Brain microvascular endothelial cell (primary cell): ENCODE measurements around the gene LHX5.

Source experiments
- DNase-seq: peaks from one replicate; pipeline ENCODE4 v3.0.0-alpha.2; 2020
- H3K27ac ChIP-seq: fragments of 250-450 bp; sonication (Bioruptor Pico); 2 replicates; pipeline ENCODE4 v1.5.1; 2020; ENCODE audit warnings: mild to moderate bottlenecking, moderate library complexity
- H3K27me3 ChIP-seq: fragments of 250-450 bp; sonication (Bioruptor Pico); replicated peaks from 2 replicates; pipeline ENCODE4 v1.5.1; 2020; ENCODE audit warnings: mild to moderate bottlenecking
- H3K36me3 ChIP-seq: fragments of 250-450 bp; sonication (Bioruptor Pico); replicated peaks from 2 replicates; pipeline ENCODE4 v1.5.1; 2020; ENCODE audit warnings: mild to moderate bottlenecking
- H3K4me3 ChIP-seq: 2 replicates; pipeline ENCODE4 v1.5.1; 2011; ENCODE audit warnings: low read depth, mild to moderate bottlenecking, control low read depth, low read length, moderate library complexity
- in situ Hi-C: cut with HindIII; loops from 2 replicates; pipeline ENCODE4 v1.10.0; 2017; ENCODE audit warnings: low sequenced_read_pairs, low pct_ligation_motif_present
- TF ChIP-seq, protein P1 (sequence below): IDR thresholded peaks from 2 replicates; pipeline ENCODE4 v1.5.1; 2011; ENCODE audit warnings: low read depth, mild to moderate bottlenecking, moderate library complexity, low read length, control low read depth, inconsistent platforms; ENCODE audit errors: missing control alignments

LHX5 gene

GRCh38 chr12:113473400-113473799 is 1.7 kb upstream of the LHX5 start:
- peaks cover 90% of the 10 kb centered on the region for H3K27me3 ChIP-seq
- in situ Hi-C loops: no loop called here
- DNase-seq: no peak
- TF ChIP-seq, protein P1, sequence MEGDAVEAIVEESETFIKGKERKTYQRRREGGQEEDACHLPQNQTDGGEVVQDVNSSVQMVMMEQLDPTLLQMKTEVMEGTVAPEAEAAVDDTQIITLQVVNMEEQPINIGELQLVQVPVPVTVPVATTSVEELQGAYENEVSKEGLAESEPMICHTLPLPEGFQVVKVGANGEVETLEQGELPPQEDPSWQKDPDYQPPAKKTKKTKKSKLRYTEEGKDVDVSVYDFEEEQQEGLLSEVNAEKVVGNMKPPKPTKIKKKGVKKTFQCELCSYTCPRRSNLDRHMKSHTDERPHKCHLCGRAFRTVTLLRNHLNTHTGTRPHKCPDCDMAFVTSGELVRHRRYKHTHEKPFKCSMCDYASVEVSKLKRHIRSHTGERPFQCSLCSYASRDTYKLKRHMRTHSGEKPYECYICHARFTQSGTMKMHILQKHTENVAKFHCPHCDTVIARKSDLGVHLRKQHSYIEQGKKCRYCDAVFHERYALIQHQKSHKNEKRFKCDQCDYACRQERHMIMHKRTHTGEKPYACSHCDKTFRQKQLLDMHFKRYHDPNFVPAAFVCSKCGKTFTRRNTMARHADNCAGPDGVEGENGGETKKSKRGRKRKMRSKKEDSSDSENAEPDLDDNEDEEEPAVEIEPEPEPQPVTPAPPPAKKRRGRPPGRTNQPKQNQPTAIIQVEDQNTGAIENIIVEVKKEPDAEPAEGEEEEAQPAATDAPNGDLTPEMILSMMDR: no peak
- H3K27ac ChIP-seq: no peak overlapping the region
- no peaks in the 10 kb centered on the region for H3K36me3 ChIP-seq
- no peak overlapping the region for H3K4me3 ChIP-seq

- TF ChIP-seq, protein P1: no peak
- Histone ChIP-seq H3K4me3 (no peak overlapping the region), H3K36me3 (no peaks in the 10 kb centered on the region), H3K27ac (no peak overlapping the region), H3K27me3 (peaks cover 90% of the 10 kb centered on the region)
- DNase-seq: no peak
- in situ Hi-C loops: no loop called here
Observed at GRCh38 chr12:113472191-113473121, 785 bp upstream of the LHX5 start.

DNA sequence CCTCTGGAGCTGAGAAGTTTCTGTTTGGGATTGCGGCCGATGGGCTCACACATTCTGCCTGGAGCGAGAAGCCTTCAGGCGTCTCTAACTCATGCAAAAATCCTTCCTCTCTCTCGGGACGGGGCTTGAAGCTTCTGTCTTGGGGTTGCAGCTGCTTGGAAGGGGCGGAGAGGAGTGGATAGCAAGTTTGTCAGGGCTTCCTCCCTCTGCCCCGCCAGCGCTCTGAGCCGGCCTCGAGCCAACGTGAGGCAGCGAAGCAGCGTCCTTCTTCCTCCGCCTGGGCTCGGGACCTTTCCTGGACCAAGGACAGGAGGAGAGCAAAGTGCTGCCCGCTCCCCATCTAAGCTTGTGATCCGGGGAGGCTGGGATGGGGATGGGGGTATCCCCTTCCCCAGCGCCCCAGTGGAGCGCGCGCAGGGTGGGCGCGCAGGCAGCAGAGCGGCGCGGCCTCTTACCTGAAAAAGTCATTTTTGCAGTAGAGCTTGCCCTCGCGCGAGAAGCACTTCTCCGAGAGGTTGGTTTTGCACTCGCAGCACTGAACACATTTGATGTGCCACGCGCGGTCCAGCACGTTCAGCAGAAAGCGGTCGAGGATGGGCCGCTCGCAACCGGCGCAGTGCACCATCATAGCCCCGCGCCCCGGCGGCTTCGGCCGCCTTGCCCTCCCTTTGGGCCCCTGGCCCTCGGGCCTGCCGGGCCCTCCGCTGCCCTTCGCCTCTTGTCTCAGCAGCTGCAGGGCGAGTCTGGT is 626 bp downstream of the LHX5 start:
- Histone ChIP-seq H3K27me3 (peaks cover 98% of the 10 kb centered on the region), H3K4me3 (no peak overlapping the region), H3K36me3 (no peaks in the 10 kb centered on the region), H3K27ac (no peak overlapping the region)
- in situ Hi-C loops: no loop called here
- DNase-seq: no peak
- TF ChIP-seq, protein P1: no peak

DNA sequence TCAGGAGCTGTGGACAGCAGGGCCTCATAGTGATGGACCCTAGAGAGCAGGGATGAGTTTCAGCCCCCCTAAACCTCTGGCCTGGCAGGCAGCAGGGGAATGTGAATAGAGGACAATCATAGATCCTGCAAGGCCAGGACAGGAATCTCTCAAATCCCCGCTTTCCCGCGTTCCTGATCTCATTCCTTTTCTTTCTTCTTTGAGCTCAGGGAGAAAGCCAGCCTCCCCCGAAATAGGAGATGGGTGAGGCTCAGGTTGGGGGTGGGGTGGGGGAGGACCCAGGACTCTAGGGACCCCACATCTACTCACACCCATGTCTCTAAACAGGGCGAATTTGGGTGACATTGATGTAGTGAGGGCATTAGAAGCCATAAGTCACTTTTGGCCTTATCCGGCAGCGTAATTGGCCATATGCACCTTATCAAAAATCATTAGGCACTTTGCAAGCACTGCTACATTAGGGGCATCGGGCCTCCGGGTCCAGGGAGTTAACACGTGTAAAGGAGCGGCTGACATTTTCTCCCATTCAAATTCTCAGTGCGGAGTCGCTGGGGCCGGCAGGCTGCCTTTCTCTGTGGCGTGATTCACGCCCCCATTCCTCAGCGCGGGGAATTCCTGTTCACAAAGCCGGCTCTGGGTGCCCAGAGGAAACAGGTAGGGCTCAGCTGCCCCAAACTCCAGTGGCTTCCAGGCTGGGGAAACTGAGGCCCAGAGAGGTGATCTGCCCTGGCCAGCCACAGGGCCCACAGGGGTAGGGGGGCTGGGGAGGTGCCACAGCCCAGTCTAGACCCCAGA is 1.5 kb downstream of the LHX5 start:
- in situ Hi-C loops: no loop called here
- Histone ChIP-seq H3K36me3 (no peaks in the 10 kb centered on the region), H3K27ac (no peak overlapping the region), H3K4me3 (no peak overlapping the region), H3K27me3 (peaks cover 99% of the 10 kb centered on the region)
- TF ChIP-seq, protein P1: no peak
- no peak for DNase-seq

DNA sequence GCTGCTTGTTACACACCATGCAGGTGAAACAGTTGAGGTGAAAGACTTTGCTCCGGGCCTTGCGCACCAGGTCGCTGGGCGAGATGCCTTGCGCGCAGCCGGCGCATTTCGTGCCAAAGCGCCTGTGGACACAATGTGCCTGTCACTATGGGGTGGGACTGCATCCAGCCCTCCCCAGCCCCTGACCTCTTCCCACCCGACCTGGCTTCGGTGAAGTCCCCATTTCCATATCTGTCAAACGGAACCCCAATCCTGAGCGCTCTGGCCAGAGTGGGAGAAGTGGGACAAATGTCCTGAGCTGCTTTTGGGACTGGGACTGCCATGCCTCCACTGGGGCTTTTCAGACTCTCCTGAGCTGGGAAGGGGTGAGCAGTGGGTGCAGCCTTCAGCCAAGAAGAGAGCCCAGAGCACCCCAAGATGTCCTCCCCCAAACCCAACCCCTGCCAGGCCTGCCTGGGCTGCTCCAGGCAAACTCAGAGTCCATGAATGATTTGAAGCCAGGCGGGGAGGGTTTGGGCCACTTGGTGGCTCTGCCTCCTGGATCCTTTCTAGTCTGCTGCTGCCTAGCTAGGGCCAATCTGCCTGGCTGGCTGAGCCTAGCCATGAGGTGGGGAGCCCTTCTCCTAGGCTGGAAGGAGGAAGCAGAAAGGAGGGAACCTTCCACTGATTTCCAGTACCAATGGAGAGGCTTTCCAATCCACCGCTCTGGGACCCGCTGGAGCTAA is 2.3 kb downstream of the LHX5 start:
- TF ChIP-seq, protein P1: no peak
- no peaks in the 10 kb centered on the region for H3K36me3 ChIP-seq
- no peak for DNase-seq
- peaks cover 100% of the 10 kb centered on the region for H3K27me3 ChIP-seq
- H3K4me3 ChIP-seq: no peak overlapping the region
- in situ Hi-C loops: no loop called here
- no peak overlapping the region for H3K27ac ChIP-seq
